Parathyroid adenoma (tissue), 2 donors: Measurements from ENCODE around the gene GPR87.

Experiments
- H2AFZ ChIP-seq: fragments of 300-600 bp; sonication (generic); one replicate; pipeline ENCODE4 v1.7.0; 2017; ENCODE audit warnings: antibody characterized with exemption, mild to moderate bottlenecking
- H3K27ac ChIP-seq: fragments of 300-600 bp; sonication (generic); one replicate; pipeline ENCODE4 v1.7.0; 2017
- H3K27me3 ChIP-seq: fragments of 300-600 bp; sonication (generic); one replicate; pipeline ENCODE4 v1.7.0; 2017; ENCODE audit warnings: low read length; ENCODE audit not compliant: control insufficient read depth, insufficient read depth
- H3K36me3 ChIP-seq: fragments of 300-600 bp; sonication (generic); one replicate; pipeline ENCODE4 v1.7.0; 2017; ENCODE audit warnings: low read length; ENCODE audit not compliant: control insufficient read depth, insufficient read depth
- H3K4me1 ChIP-seq: fragments of 300-600 bp; sonication (generic); one replicate; pipeline ENCODE4 v1.7.0; 2017; ENCODE audit warnings: control low read depth
- H3K4me2 ChIP-seq: fragments of 300-600 bp; sonication (generic); one replicate; pipeline ENCODE4 v1.7.0; 2017; ENCODE audit warnings: low read length
- H3K4me3 ChIP-seq: fragments of 300-600 bp; sonication (generic); one replicate; pipeline ENCODE4 v1.7.0; 2017; ENCODE audit warnings: low read depth, low read length
- H3K79me2 ChIP-seq: fragments of 300-600 bp; sonication (generic); one replicate; pipeline ENCODE4 v1.7.0; 2017; ENCODE audit warnings: control low read depth
- H3K9ac ChIP-seq: fragments of 300-600 bp; sonication (generic); one replicate; pipeline ENCODE4 v1.7.0; 2017; ENCODE audit warnings: mild to moderate bottlenecking
- H3K9me3 ChIP-seq: fragments of 300-600 bp; sonication (generic); one replicate; pipeline ENCODE4 v1.7.0; 2017; ENCODE audit warnings: low read length; ENCODE audit not compliant: control insufficient read depth
- TF ChIP-seq, protein P1 (sequence below): fragments of 300-600 bp; sonication (generic); IDR thresholded peaks from one replicate; pipeline ENCODE4 v1.7.0; 2017; ENCODE audit warnings: antibody characterized with exemption, mild to moderate bottlenecking
- donor health status: primary hyperparathyroidism.

Gene GPR87

DNA sequence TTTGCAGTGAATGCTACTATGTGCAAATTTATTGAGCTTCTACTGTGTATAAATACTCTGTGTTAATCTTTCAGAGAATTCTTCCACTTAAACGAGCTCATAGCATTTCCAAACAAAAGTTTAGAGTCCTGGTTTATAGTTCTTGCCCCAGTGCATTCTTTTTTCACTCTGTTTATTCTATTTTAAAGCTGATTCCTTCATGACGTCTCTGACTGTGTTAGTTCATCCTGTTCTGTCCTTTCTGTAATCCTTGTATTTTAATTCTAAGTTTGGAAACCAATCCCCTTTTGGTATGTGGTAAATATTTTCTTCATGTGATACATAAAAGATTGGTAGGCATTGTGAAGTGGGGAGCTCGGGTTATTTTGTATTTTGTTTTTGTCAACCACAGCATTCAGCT is 57.0 kb downstream of the GPR87 start:
- no peak overlapping the region for H3K27ac ChIP-seq
- no peaks in the 10 kb centered on the region for H3K9me3 ChIP-seq
- H3K79me2 ChIP-seq: no peaks in the 10 kb centered on the region
- H3K36me3 ChIP-seq: no peaks in the 10 kb centered on the region
- TF ChIP-seq, protein P1, sequence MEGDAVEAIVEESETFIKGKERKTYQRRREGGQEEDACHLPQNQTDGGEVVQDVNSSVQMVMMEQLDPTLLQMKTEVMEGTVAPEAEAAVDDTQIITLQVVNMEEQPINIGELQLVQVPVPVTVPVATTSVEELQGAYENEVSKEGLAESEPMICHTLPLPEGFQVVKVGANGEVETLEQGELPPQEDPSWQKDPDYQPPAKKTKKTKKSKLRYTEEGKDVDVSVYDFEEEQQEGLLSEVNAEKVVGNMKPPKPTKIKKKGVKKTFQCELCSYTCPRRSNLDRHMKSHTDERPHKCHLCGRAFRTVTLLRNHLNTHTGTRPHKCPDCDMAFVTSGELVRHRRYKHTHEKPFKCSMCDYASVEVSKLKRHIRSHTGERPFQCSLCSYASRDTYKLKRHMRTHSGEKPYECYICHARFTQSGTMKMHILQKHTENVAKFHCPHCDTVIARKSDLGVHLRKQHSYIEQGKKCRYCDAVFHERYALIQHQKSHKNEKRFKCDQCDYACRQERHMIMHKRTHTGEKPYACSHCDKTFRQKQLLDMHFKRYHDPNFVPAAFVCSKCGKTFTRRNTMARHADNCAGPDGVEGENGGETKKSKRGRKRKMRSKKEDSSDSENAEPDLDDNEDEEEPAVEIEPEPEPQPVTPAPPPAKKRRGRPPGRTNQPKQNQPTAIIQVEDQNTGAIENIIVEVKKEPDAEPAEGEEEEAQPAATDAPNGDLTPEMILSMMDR: no peak
- H3K4me2 ChIP-seq: no peak overlapping the region
- H2AFZ ChIP-seq: no peak overlapping the region
- no peaks in the 10 kb centered on the region for H3K27me3 ChIP-seq
- H3K4me1 ChIP-seq: no peaks in the 10 kb centered on the region
- H3K9ac ChIP-seq: no peak overlapping the region
- H3K4me3 ChIP-seq: no peak overlapping the region

DNA sequence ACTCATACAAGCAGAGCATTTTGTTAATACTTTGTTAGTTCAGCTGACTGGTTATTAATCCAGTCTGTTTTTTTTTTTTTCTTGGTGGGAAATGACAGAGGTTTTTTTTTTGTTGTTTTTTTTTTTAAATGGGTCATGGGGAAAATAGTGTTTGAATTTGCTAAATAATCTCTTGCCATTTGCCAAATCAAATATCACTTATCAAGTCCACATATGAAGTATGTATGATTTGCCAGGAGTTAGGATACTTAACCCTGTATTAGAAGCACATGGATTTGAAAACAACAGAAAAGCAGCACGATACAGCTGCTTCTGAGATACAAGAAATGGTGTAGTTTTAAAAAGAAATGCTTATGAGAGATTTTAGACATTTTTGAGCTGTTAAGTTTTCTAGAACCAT is 59.9 kb downstream of the GPR87 start:
- Histone ChIP-seq H3K4me3 (no peak overlapping the region), H3K9ac (no peak overlapping the region), H3K79me2 (no peaks in the 10 kb centered on the region), H3K36me3 (no peaks in the 10 kb centered on the region), H2AFZ (no peak overlapping the region), H3K27me3 (no peaks in the 10 kb centered on the region), H3K9me3 (no peaks in the 10 kb centered on the region), H3K4me2 (no peak overlapping the region), H3K4me1 (no peaks in the 10 kb centered on the region), H3K27ac (no peak overlapping the region)
- TF ChIP-seq, protein P1: no peak

DNA sequence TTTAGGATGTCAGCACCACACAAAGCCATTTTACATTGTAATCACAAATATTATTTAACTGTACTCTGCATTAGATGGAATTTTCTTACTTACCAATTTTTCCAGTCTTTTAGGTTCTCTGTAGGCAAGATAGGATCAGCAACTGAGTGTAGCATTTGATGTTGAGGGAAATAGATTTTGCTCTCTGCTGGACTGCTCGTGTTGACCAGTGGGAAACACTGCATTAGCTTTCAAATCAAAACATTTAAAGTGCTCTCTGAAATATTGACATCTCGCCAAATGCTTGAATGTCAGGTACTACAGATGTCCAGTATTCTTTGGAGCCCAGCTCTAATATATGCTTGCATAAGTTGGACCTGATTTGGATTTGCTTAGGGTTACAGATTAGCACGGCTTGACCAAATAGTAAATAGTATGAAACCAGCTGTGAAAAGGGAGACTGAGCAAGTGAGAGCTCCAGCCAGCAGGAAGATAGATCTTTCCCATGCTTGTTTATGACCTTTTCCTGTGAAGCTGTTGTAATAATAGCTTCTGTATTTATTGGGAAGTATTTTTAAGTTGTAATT is 67.8 kb downstream of the GPR87 start:
- H3K9me3 ChIP-seq: no peaks in the 10 kb centered on the region
- no peak overlapping the region for H3K9ac ChIP-seq
- no peak overlapping the region for H2AFZ ChIP-seq
- TF ChIP-seq, protein P1: no peak
- no peaks in the 10 kb centered on the region for H3K4me1 ChIP-seq
- H3K4me2 ChIP-seq: no peak overlapping the region
- no peaks in the 10 kb centered on the region for H3K36me3 ChIP-seq
- H3K27ac ChIP-seq: no peak overlapping the region
- no peak overlapping the region for H3K4me3 ChIP-seq
- no peaks in the 10 kb centered on the region for H3K79me2 ChIP-seq
- no peaks in the 10 kb centered on the region for H3K27me3 ChIP-seq
